Vagina (tissue), 2 donors: ENCODE measurements around the gene SLC30A3.

Experiments
- CTCF ChIP-seq, 3 experiments: fragments of 450-650 bp in 2 of 3; fragments of 200-600 bp in 1 of 3; sonication (generic) in 1 of 3; IDR thresholded peaks; one replicate each; pipeline ENCODE4 v1.5.1; 2017 to 2019; ENCODE audit warnings: antibody characterized with exemption in 3 of 3, mild to moderate bottlenecking in 2 of 3, moderate library complexity in 2 of 3
- POLR2A ChIP-seq, 2 donors: fragments of 450-650 bp; IDR thresholded peaks; one replicate each; pipeline ENCODE4 v1.6.1; 2017; ENCODE audit warnings: antibody characterized with exemption in 2 of 2, mild to moderate bottlenecking in 2 of 2, moderate library complexity in 2 of 2
- POLR2AphosphoS5 ChIP-seq, 2 donors: sonication (generic); formaldehyde crosslinking; IDR thresholded peaks; one replicate each; pipeline ENCODE4 v1.9.0; 2017; ENCODE audit warnings: antibody characterized with exemption in 2 of 2, mild to moderate bottlenecking in 2 of 2, low read depth in 1 of 2; ENCODE audit not compliant: insufficient read depth in 1 of 2

GRCh38 chr2:27305516-27305915 is 42.7 kb upstream of the SLC30A3 start:
- no peak for TF ChIP-seq CTCF (IDR thresholded peaks at IDR 0.05)
- TF ChIP-seq POLR2A (IDR thresholded peaks at IDR 0.05): no peak
- TF ChIP-seq POLR2AphosphoS5 (IDR thresholded peaks at IDR 0.05; ENCODE audit: insufficient read depth in 1 of 2, low read depth in 1 of 2): no peak
